MM.1S (cell line): Measurements from ENCODE around the gene ELOVL6.

ENCODE experiments used
- DNase-seq: peaks from one replicate; pipeline ENCODE4 v3.0.0-alpha.2; 2015
- H2AFZ ChIP-seq: fragments of 300-600 bp; sonication (generic); 2 replicates; pipeline ENCODE4 v1.6.0; 2016; ENCODE audit warnings: antibody characterized with exemption, low read length
- H3F3A ChIP-seq: fragments of 300-600 bp; sonication (generic); 2 replicates; pipeline ENCODE4 v1.6.1; 2016; ENCODE audit warnings: mild to moderate bottlenecking, antibody characterized with exemption, low read length, moderate library complexity, mixed read lengths; ENCODE audit not compliant: insufficient read depth
- H3K27ac ChIP-seq: fragments of 300-600 bp; sonication (generic); 2 replicates; pipeline ENCODE4 v1.5.1; 2016; ENCODE audit warnings: mild to moderate bottlenecking, low read length
- H3K27me3 ChIP-seq: fragments of 300-600 bp; sonication (generic); replicated peaks from 2 replicates; pipeline ENCODE4 v1.6.0; 2016; ENCODE audit warnings: low read length; ENCODE audit not compliant: insufficient read depth
- H3K36me3 ChIP-seq: fragments of 300-600 bp; sonication (generic); replicated peaks from 2 replicates; pipeline ENCODE4 v1.6.1; 2016; ENCODE audit warnings: mild to moderate bottlenecking, low read length, mixed read lengths; ENCODE audit not compliant: insufficient read depth
- H3K4me1 ChIP-seq: fragments of 300-600 bp; sonication (generic); 2 replicates; pipeline ENCODE4 v1.6.1; 2016; ENCODE audit warnings: low read length, mixed read lengths
- H3K4me2 ChIP-seq: fragments of 300-600 bp; sonication (generic); 2 replicates; pipeline ENCODE4 v1.6.0; 2016; ENCODE audit warnings: low read depth, low read length
- H3K4me3 ChIP-seq: fragments of 300-600 bp; sonication (generic); 2 replicates; pipeline ENCODE4 v1.5.1; 2016; ENCODE audit warnings: low read length, mixed read lengths
- H3K79me2 ChIP-seq: fragments of 300-600 bp; sonication (generic); 2 replicates; pipeline ENCODE4 v1.6.1; 2016; ENCODE audit warnings: mixed run types, low read length, mixed read lengths
- H3K9ac ChIP-seq: fragments of 300-600 bp; sonication (generic); 2 replicates; pipeline ENCODE4 v1.6.1; 2016; ENCODE audit warnings: low read length, mixed read lengths
- H3K9me2 ChIP-seq: fragments of 300-600 bp; sonication (generic); replicated peaks from 2 replicates; pipeline ENCODE4 v1.6.1; 2016; ENCODE audit warnings: mild to moderate bottlenecking, low read length, mixed read lengths; ENCODE audit not compliant: insufficient read depth
- H3K9me3 ChIP-seq: fragments of 300-600 bp; sonication (generic); replicated peaks from 2 replicates; pipeline ENCODE4 v1.6.1; 2016; ENCODE audit warnings: mild to moderate bottlenecking, low read length, mixed read lengths; ENCODE audit not compliant: insufficient read depth
- H4K20me1 ChIP-seq: fragments of 300-600 bp; sonication (generic); 2 replicates; pipeline ENCODE4 v1.6.1; 2016; ENCODE audit warnings: mild to moderate bottlenecking, low read length, moderate library complexity, mixed read lengths; ENCODE audit not compliant: insufficient read depth
- EZH2 ChIP-seq: fragments of 300-600 bp; sonication (generic); optimal IDR thresholded peaks from 2 replicates; pipeline ENCODE3; 2017; ENCODE audit warnings: low read depth, mild to moderate bottlenecking, antibody characterized with exemption, low read length, mixed read lengths
- EZH2phosphoT487 ChIP-seq: fragments of 300-600 bp; sonication (generic); IDR thresholded peaks from 2 replicates; pipeline ENCODE4 v1.6.1; 2018; ENCODE audit warnings: antibody characterized with exemption, low read length
- TF ChIP-seq, protein P1 (sequence below): fragments of 300-600 bp; sonication (generic); IDR thresholded peaks from 2 replicates; pipeline ENCODE4 v1.5.1; 2016; ENCODE audit warnings: antibody characterized with exemption, low read length, mixed read lengths

Gene ELOVL6

DNA sequence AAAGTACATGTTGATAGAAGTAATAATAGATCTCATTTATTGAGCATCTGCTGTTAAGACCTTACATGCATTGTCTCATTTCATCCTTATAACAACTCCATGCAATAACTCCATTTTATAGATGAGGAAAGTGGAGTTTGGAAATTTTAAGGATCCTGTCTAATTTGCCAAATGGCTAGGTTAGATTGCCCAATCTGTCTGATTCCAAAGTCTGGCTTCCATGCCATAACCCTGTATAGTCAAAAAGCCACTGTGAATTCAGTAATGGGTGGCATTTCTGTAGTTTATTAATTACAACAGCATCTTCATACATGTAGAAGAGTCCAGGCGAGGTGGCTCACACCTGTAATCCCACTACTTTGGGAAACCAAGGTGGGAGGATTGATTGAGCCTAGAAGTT lies 8.8 kb upstream of the ELOVL6 start:
- TF ChIP-seq EZH2phosphoT487 (no peak), EZH2 (no peak)
- TF ChIP-seq, protein P1, sequence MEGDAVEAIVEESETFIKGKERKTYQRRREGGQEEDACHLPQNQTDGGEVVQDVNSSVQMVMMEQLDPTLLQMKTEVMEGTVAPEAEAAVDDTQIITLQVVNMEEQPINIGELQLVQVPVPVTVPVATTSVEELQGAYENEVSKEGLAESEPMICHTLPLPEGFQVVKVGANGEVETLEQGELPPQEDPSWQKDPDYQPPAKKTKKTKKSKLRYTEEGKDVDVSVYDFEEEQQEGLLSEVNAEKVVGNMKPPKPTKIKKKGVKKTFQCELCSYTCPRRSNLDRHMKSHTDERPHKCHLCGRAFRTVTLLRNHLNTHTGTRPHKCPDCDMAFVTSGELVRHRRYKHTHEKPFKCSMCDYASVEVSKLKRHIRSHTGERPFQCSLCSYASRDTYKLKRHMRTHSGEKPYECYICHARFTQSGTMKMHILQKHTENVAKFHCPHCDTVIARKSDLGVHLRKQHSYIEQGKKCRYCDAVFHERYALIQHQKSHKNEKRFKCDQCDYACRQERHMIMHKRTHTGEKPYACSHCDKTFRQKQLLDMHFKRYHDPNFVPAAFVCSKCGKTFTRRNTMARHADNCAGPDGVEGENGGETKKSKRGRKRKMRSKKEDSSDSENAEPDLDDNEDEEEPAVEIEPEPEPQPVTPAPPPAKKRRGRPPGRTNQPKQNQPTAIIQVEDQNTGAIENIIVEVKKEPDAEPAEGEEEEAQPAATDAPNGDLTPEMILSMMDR: no peak
- no peaks in the 10 kb centered on the region for H3K4me1 ChIP-seq
- no peak overlapping the region for H3K27ac ChIP-seq
- H3K9me3 ChIP-seq: no peaks in the 10 kb centered on the region
- no peak overlapping the region for H3K9ac ChIP-seq
- H3K27me3 ChIP-seq: no peaks in the 10 kb centered on the region
- no peak for DNase-seq
- no peak overlapping the region for H3K4me2 ChIP-seq
- H3K36me3 ChIP-seq: no peaks in the 10 kb centered on the region
- H3K79me2 ChIP-seq: no peaks in the 10 kb centered on the region
- H4K20me1 ChIP-seq: no peaks in the 10 kb centered on the region
- H2AFZ ChIP-seq: no peak overlapping the region
- H3K9me2 ChIP-seq: no peaks in the 10 kb centered on the region
- no peak overlapping the region for H3K4me3 ChIP-seq
- no peaks in the 10 kb centered on the region for H3F3A ChIP-seq

DNA sequence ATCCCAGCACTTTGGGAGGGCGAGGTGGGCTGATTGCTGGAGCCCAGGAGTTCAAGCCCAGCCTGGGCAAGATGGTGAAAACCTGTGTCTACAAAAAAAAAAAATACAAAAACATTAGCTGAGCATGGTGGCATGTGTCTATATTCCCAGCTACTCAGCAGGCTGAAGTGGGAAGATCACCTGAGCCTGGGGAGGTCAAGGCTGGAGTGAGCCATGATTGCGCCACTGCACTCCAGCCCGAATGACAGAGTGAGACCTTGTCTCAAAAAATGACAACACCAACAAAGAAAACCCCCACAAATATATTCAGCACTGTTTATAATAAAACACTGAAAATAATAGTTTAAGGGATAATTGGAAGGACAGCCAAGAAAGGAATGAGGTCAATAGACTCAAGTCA lies 3.6 kb upstream of the ELOVL6 start:
- TF ChIP-seq EZH2 (no peak), EZH2phosphoT487 (no peak)
- TF ChIP-seq, protein P1: no peak

DNA sequence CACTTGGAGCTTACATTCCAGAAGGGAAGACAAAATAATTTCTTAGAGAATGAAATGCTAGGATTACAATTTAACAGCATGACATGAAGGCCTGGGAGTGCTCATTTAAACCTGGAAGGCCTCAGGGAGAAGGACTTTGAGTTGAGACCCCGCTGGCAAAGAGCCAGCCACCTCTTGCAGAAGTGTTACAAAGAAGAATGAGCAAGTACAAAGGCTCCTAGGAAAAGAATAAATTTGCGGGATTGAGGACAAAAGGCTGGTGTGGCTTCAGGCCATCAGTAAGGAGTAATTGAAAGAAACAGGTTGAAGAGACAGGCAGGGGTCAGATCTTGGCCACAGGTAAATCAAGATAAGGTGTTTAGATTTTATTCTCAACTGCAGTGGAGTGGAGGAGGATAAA lies 3.1 kb upstream of the ELOVL6 start:
- Histone ChIP-seq H3K4me1 (no peaks in the 10 kb centered on the region), H4K20me1 (no peaks in the 10 kb centered on the region), H3K27ac (no peak overlapping the region), H3K9ac (no peak overlapping the region), H3K4me3 (no peak overlapping the region), H3K27me3 (no peaks in the 10 kb centered on the region), H3K9me3 (no peaks in the 10 kb centered on the region), H3K36me3 (no peaks in the 10 kb centered on the region), H3K79me2 (no peaks in the 10 kb centered on the region), H3K9me2 (no peaks in the 10 kb centered on the region), H2AFZ (no peak overlapping the region), H3K4me2 (no peak overlapping the region), H3F3A (no peaks in the 10 kb centered on the region)
- DNase-seq: no peak
- TF ChIP-seq EZH2phosphoT487 (no peak), EZH2 (no peak)
- TF ChIP-seq, protein P1: no peak

More for the DNA sequence above, 3.6 kb upstream of the ELOVL6 start:
- Histone ChIP-seq H3K4me1 (no peaks in the 10 kb centered on the region), H3K4me3 (no peak overlapping the region), H3K79me2 (no peaks in the 10 kb centered on the region), H3K9me3 (no peaks in the 10 kb centered on the region), H3K9me2 (no peaks in the 10 kb centered on the region), H3K27ac (no peak overlapping the region), H4K20me1 (no peaks in the 10 kb centered on the region), H2AFZ (no peak overlapping the region), H3K4me2 (no peak overlapping the region), H3K27me3 (no peaks in the 10 kb centered on the region), H3K9ac (no peak overlapping the region), H3F3A (no peaks in the 10 kb centered on the region), H3K36me3 (no peaks in the 10 kb centered on the region)
- no peak for DNase-seq

DNA sequence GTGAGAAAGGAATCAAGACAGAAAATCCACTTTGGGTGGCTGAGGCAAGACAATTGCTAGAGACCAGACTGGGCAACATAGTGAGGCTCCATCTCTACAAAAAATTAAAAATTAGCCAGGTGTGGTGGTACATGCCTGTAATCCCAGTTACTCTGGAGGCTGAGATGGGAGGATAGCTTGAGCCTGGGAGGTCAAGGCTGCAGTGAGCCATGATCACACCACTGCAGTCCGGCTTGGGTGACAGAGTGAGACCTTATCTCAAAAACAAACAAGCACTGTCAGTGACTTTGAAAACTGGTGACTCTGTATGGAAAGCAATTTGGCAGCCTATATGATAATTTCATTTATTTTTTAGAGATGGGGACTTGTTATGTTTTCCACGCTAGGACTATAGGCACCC lies 2.3 kb upstream of the ELOVL6 start:
- Histone ChIP-seq H2AFZ (no peak overlapping the region), H4K20me1 (no peaks in the 10 kb centered on the region), H3K27me3 (no peaks in the 10 kb centered on the region), H3K9ac (no peak overlapping the region), H3K4me1 (0 out of 2 replicates have a peak, but pooled peaks cover 2% of the 10 kb centered on the region), H3K27ac (no peak overlapping the region), H3F3A (peaks cover 5% of the 10 kb centered on the region; the same call in 1 of the 2 replicates), H3K36me3 (no peaks in the 10 kb centered on the region), H3K79me2 (no peaks in the 10 kb centered on the region), H3K4me2 (no peak overlapping the region), H3K9me3 (no peaks in the 10 kb centered on the region), H3K9me2 (no peaks in the 10 kb centered on the region), H3K4me3 (no peak overlapping the region)
- DNase-seq: no peak
- TF ChIP-seq, protein P1: no peak
- TF ChIP-seq EZH2phosphoT487 (no peak), EZH2 (no peak)
